ENCODE measurements around the gene IGSF11.

- TF ChIP-seq EZH2phosphoT487 (IDR thresholded peaks at IDR 0.05; ENCODE audit: borderline replicate concordance, low read length) (no peak), CTCF (conservative IDR thresholded peaks at IDR 0.05; ENCODE audit: low read depth, low read length) (no peak), EZH2 (IDR thresholded peaks at IDR 0.05; ENCODE audit: low read length, unreplicated experiment) (no peak)
Observed at GRCh38 chr3:118968640-118969039, 66.0 kb downstream of the IGSF11 start.
